Measurements from ENCODE around the gene L3MBTL3.
"Not testable (repeated sequence)": the region's sequence is repeated elsewhere in the genome, so short reads cannot be mapped to it uniquely, and the experiment has no call there.

Gene L3MBTL3

DNA sequence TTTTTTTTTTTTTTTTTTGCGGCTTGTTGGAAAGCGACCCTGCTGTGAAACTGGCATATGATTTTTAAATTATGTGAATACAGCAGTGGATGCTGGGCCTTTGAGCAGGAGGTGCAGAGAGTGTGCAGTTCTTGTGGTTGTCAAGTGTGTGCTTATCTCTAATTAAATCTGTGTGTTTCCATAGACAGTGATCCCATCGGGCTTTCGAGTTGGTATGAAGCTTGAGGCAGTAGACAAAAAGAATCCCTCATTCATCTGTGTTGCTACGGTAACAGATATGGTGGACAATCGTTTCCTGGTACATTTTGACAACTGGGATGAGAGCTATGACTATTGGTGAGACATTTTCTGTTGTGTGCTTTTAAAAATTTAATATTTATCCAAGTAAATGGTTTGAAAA is 52.4 kb downstream of the L3MBTL3 start:
- FAIRE-seq: no peak
- DNase-seq (ENCODE audit: low spot score): no peak

DNA sequence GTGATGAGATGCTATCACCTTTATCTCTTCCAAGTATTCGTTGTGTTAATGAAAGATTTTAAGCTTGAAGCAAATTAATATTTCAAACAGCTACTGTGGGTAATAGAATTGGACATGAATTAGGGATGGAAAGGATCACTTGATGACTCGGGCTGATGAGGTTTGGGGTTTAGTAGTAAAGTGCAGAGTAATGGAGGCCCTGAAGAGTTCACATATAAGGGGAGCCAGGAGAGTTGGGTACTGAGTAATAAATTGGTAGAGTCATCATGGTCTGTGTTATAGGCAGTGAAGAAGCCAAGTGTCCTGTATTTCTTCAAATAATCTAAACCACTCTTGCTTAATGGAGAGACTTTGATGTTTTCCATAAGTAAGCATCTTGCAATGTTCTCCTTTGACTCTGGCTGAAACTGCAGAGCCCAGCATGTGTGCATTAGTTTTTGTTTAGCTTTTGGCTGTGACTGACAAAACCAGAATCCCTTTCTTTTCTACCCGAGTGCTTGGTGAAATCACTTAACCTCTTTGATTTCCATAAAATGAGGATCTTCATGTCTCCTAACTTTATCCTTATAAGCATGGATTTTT is 57.6 kb downstream of the L3MBTL3 start:
- FAIRE-seq (no peak), DNase-seq (ENCODE audit: low spot score) (no peak)

DNA sequence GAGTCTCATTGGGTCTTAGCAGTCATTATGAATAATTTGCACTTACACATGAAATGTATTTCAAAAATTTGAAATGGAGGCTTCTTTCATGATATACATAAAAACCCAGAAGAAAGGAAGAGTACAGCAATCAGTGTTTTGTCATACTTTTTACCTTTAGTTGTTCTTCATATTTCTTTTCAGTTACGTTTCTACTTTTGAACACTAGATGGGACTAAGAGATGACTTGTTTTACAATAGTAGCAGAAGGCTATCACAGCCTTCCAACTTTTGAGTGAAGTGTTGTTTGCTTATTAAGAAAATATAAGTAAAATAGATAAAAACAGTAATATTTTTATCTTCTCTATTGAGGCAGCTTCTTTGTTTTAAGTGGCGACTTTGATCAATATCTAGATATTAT is 58.1 kb downstream of the L3MBTL3 start:
- FAIRE-seq (no peak), DNase-seq (ENCODE audit: low spot score) (no peak)

- FAIRE-seq: no peak
- DNase-seq (ENCODE audit: low spot score): no peak
Measured at GRCh38 chr6:130090796-130091195, 72.4 kb downstream of the L3MBTL3 start.

- no peak for DNase-seq (ENCODE audit: low spot score)
- no peak for FAIRE-seq
Measured at GRCh38 chr6:130093546-130093945, 75.2 kb downstream of the L3MBTL3 start.

DNA sequence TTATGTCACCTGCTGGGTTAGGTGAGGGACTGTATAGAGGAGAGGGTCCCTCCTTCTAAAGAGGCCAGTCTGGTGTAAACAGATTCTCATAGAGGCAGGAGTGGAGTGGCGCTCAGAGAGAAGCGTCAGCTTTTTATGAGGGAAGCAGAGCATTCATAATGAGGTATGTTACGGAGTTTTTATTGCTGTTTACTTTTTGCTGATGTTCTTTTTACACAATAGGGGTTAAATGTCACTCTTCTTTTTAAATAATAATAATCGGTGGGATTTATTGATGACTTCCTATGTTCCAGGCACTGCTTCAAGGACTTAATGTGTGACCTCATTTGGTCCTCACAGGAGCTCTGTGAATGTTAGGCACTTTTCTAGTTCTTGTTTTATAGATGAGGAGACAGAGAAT is 79.9 kb downstream of the L3MBTL3 start:
- FAIRE-seq: no peak

GRCh38 chr6:130099119-130099518 is 80.7 kb downstream of the L3MBTL3 start:
- FAIRE-seq: no peak

More for the DNA sequence above, 79.9 kb downstream of the L3MBTL3 start:
- no peak for DNase-seq (ENCODE audit: low spot score)

GRCh38 chr6:130105996-130106704 is 87.8 kb downstream of the L3MBTL3 start:
- DNase-seq (ENCODE audit: low spot score) (no peak), FAIRE-seq (no peak)

More at GRCh38 chr6:130099119-130099518, 80.7 kb downstream of the L3MBTL3 start:
- no peak for DNase-seq (ENCODE audit: low spot score)

DNA sequence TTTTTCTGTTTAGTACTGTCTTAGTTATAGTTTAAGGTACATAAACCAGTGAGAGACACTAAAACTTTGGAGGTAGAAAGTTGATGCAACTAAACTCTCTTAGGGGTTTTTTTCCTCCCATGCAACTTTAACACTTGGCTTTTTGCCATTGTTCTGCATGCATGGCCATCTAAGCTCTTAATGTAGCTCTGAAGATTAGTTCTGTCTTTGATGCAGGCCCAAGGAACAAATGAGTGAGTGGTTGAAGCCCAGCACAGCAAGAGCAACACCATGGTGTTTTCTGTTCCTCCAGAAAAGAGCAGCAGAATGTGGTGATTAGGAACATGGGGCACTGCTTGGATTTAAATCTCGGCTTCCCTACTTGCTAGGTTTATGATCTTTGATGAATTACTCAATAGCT is 89.3 kb downstream of the L3MBTL3 start:
- FAIRE-seq (no peak), DNase-seq (ENCODE audit: low spot score) (no peak)

DNA sequence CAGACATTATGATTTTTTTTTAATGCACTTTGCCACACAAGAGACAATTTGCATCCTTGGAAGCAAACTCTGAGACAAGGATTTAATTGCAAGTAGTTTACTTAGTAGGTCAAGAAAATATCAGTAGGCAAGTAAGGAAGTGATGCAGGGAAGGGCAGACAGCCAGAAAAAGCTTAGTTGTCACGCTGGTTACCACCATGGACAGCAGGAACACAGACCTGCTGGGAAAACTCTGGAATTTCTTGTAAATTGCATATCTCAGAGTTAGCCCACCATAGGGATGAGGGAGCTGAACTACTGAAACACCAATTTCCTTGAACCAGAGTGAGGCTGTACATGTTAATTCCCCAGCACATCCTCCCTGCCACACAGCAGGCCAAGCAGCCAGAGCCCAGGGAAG is 92.7 kb downstream of the L3MBTL3 start:
- no peak for FAIRE-seq
- no peak for DNase-seq (ENCODE audit: low spot score)

GRCh38 chr6:130113201-130113710 is 94.9 kb downstream of the L3MBTL3 start:
- no peak for DNase-seq (ENCODE audit: low spot score)
- FAIRE-seq: no peak

DNA sequence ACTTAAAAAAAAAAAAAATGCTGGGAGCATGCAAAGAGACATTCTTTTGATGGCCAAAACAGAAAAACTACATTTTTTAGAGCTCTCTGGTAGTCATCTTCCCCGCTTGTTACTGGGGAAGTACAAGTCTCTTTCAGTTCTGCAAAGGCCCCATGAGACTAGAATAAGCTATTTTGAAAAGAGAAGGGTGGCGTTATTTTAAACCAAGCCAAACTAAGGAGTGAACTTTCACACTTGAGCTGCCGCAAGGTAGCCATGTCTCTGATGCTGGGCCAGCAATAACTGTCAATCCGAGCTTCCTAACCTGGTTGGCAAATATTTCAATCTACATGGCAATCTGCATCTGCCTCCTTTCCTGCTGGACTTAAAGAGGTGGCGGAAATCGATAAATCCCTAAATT is 96.7 kb downstream of the L3MBTL3 start:
- no peak for FAIRE-seq
- DNase-seq (ENCODE audit: low spot score): no peak

DNA sequence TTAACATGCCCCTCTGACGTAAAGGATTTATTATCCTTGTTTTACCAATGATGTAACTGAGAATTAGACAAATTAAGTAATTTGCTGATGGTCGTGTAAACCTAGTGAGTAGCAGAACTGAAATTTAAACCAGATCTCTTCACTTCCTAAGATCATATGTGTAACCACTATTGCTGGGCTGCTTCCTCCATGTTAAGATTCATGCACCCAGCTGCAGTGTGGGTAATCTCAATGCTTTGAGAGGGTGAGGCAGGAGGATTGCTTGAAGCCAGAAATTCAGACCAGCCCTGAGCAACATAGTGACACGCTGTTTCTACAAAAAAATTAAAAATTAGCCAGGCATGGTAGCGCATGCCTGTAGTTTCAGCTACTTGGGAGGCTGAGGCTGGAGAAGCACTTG is 97.9 kb downstream of the L3MBTL3 start:
- FAIRE-seq (no peak), DNase-seq (ENCODE audit: low spot score) (no peak)

- DNase-seq (ENCODE audit: low spot score): not testable (repeated sequence)
Measured at GRCh38 chr6:130117187-130117701, 98.9 kb downstream of the L3MBTL3 start.

GRCh38 chr6:130118236-130118635 is 99.9 kb downstream of the L3MBTL3 start:
- DNase-seq (ENCODE audit: low spot score): no peak
- FAIRE-seq: no peak

More at GRCh38 chr6:130117187-130117701, 98.9 kb downstream of the L3MBTL3 start:
- not testable (repeated sequence) for FAIRE-seq

- DNase-seq (ENCODE audit: low spot score): no peak
- no peak for FAIRE-seq
Measured at GRCh38 chr6:130119211-130119610, 100.8 kb downstream of the L3MBTL3 start.

GRCh38 chr6:130120731-130121130 is 102.3 kb downstream of the L3MBTL3 start:
- FAIRE-seq: no peak
- no peak for DNase-seq (ENCODE audit: low spot score)

- FAIRE-seq: no peak
- no peak for DNase-seq (ENCODE audit: low spot score)
Measured at GRCh38 chr6:130122243-130122642, 103.9 kb downstream of the L3MBTL3 start.

DNA sequence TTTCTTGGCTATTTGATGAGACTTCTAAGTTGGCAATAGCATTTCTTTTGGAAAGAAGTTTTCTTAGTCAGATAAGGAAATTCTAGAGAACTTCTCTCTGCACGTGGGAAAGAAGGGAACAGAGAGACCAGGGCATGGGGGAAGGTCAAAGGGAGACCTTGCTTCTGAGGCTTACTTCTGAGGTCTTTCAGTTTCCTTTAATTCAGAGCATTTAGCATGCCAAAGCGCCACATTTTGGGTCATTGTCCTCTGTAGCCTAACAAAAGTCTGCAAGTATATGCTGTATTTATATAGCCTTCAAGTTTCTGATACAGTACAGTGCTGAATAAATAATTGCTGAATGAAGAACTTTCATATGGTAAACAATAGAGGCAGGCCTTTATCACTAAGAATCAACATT is 108.8 kb downstream of the L3MBTL3 start:
- FAIRE-seq (no peak), DNase-seq (ENCODE audit: low spot score) (no peak)

- no peak for DNase-seq (ENCODE audit: low spot score)
- FAIRE-seq: no peak
Measured at GRCh38 chr6:130128326-130128725, 109.9 kb downstream of the L3MBTL3 start.

GRCh38 chr6:130129762-130130246 is 111.4 kb downstream of the L3MBTL3 start:
- DNase-seq (ENCODE audit: low spot score): no peak
- FAIRE-seq: no peak

- no peak for FAIRE-seq
- DNase-seq (ENCODE audit: low spot score): no peak
Measured at GRCh38 chr6:130132286-130132701, 113.9 kb downstream of the L3MBTL3 start.

- no peak for DNase-seq (ENCODE audit: low spot score)
Measured at GRCh38 chr6:130134582-130134981, 116.2 kb downstream of the L3MBTL3 start.

More at GRCh38 chr6:130134582-130134981, 116.2 kb downstream of the L3MBTL3 start:
- FAIRE-seq: no peak

Measured in urothelium cell line (cell line).